Stimulated activated CD4-positive, alpha-beta T cell treated with anti-CD3 and anti-CD28 coated beads, Interleukin-15, amount 100 ng/mL, for 24 hours (primary cell): ENCODE data around the gene PUS10.
"Not testable (repeated sequence)": the region's sequence is repeated elsewhere in the genome, so short reads cannot be mapped to it uniquely, and the experiment has no call there.

Experiments used
- DNase-seq: peaks from one replicate; pipeline ENCODE4 v3.0.0-alpha.2; 2020

Gene PUS10

DNA sequence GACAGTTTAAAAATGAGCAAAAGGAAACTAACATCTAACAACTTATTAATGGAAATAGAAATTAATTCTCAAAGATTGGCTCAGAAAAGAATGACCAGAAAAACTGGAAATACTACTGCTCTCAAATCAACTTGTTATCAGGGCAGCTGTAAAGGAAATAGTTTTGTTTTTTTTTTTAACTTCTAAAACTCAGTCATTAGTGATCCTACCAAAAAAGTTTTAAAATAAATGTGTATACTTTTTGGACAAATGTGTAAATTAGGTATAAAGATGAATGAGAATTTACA is 52.6 kb downstream of the PUS10 start:
- no peak for DNase-seq

DNA sequence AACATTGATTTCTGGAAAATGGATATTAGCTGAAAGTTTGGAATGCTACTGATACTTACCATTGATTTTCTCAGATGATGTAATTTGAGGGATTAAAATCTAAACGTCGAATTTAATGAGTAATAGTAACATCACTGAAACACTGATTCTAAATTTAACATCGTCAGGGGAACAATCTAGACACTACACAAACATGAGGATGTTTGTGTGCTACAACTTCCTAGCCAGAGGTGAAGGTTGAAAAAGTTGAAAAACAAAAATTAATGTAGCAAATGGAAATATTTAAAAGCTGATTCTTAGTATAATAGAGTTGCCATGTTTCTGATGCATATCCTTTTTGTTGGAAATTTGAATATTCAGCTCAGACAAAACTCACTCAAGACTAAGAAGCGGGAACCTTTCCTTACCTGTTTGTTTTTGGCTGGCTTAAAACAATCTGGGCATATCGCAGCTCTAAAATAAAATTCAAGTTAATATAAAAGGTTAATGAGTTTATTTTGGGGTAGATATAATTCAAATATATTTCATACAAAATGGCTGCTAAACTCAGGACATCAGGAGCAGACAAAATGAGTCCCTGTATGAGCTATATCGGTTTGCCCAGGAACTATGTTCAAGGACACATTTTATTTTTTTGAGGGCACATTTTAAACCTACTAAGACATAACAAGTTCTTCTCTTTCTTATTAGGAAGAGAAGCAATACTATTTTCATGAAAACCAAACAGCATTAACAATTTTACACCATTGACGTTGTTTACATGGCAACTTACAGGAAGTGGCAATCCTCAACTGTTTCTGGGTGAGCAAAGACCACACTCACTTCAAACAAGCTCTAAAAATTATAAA is 53.2 kb downstream of the PUS10 start:
- no peak for DNase-seq

DNA sequence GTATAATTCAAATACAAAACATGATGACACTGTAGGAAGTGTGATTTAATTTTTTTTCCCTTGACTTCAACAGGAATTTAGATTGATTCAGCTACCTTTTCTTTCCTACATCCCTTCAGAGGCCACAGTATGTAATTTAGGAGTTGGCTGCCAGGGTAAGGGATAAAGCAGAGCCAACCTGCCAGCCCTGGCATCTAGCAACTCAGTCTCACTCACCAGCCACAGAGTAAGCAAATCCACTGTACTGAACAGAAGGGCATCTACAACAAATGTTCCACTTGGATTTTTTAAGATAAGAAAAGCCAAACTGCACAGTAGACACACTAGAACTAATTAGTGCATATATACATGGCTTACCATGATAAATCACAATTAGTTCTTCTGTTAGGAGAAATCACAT is 54.9 kb downstream of the PUS10 start:
- DNase-seq = no peak

DNA sequence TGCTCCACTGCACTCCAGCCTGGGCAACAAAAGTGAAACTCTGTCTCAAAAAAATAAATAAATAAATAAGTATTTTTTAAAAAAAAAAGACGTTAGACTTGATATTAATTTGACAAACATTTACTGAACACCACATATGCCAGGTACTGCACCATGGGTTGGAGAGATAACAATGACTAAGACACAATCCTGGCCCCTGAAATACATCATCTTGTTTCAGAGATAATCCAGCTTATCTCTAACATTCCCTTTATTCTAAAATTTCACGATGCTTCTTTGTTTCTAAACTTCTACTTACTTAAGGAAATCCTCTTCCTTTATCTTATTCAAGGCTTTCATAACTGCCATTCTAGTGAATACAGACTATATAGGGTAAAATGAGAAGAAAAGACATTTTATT is 55.5 kb downstream of the PUS10 start:
- no peak for DNase-seq

DNA sequence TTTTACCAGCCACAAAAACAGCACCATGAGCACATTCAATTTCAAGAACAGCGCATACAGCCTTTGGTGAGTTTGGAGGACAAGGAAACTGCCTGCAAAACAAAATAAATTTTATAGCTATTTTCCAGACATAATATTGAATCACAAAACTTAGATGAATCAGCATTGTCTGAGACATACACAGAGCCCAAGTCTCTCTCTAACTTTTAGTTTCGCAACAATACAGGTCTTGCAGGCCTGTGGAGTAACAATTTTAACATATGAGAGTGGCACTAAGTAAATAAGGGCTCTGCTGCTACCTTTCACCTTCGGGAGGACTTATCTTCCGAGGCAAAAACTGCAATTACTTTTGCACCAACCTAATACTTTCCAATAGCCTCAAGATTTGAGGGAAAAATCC is 56.6 kb downstream of the PUS10 start:
- DNase-seq = no peak

DNA sequence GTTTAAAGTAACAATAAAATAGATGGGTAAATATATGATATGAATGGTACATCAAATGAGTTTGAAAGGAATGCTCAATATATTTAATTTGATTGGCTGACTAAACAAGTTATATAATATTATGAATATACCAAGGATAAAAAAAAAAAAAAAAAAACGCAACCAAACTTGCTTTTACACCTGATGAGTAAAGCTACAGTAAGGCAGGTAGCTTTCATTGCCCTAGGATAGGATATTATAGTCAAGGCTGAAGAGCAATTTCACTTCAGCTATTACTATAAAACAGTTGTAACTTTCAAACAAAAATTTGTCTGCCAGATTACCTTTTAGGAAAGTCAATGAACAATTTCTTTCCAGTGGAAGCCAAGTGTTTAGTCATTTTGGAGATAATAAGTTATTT is 57.3 kb downstream of the PUS10 start:
- no peak for DNase-seq

DNA sequence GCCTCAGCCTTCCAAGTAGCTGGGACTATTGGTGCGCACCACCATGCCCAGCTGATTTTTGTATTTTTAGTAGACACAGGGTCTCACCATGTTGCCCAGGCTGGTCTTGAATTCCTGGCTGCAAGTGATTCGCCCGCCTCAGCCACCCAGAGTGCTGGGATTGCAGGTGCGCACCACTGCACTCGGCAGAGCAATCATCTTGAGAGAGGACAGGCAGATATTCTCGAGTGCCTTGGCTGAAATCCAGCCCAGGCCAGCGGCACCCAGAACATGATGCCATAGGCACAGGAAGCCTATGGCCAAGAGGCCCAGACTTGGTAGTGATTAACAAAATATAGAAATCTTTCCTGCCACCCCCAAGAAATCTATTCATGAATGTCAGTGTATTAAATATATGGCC is 58.6 kb downstream of the PUS10 start:
- no peak for DNase-seq

DNA sequence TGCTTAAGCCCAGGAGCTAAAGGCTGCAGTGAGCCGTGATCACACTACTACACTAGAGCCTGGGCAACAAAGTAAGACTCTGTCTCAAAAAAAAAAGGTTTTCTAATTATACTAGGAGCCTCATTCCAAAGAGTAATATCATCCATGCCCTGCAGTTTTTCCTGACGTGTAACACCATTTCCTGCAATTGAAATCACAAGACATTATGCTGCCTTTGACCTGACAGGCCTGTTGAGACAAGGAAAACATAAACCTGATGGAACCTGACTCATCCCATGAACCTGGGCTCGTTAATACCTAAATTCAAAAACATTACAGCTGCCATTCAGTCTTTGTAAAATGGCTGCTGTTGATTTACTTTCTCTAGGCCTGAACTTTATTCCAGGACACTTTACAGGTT is 59.3 kb downstream of the PUS10 start:
- DNase-seq = no peak

DNA sequence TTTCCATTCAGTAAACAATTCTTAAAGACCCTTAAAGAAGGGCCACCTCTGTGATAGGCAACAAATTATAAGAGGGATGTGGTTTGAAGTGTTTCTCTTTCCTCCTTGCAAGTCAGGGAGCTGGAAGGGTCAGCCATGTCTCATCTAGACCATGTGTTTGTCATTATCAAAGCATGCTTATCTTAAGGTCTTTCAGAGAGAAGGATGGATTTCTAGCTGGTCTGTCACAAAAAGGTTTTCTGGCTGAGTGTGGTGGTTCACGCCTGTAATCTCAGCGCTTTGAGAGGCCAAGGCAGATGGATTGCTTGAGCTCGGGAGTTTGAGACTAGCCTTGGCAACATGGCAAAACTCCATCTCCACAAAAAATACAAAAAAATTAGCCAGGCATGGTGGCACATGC is 59.7 kb downstream of the PUS10 start:
- no peak for DNase-seq

DNA sequence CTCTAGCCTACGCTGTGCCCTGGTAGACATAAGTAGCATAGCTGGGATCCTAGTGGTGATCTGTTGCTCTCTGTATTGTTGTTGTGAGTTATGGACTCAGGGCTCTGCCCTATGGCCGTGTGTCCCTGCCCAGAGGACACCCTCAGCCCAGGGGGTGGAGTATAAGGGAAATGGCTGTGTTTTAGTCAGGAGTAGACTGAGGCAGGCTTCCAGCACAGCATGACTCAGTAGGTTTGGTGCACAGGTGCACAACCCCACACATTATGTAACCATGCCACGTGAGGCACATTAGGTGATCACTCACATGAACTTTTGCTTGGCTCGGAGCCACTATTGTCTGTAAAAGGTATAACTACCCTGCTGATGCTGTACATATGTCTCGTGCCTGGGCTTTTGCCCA is 60.4 kb downstream of the PUS10 start:
- no peak for DNase-seq

DNA sequence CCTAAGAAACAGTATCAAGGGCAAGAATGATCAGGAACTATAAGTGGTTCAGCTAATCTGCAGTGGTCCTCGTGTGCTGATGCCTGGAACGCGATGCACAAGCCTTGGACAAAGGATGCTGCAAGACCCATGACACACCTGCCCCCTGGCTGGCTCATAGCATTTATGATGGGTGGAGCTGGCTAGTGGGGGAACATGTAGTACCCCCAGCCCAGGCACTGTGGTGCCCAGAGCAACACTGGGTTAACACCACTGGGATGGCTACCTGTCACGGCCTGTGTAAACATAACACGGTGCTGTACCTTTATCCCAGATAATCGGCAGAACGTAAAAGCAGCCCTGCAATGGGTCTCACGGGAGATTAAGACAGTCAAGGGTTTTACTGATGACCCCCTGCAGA is 60.8 kb downstream of the PUS10 start:
- no peak for DNase-seq

DNA sequence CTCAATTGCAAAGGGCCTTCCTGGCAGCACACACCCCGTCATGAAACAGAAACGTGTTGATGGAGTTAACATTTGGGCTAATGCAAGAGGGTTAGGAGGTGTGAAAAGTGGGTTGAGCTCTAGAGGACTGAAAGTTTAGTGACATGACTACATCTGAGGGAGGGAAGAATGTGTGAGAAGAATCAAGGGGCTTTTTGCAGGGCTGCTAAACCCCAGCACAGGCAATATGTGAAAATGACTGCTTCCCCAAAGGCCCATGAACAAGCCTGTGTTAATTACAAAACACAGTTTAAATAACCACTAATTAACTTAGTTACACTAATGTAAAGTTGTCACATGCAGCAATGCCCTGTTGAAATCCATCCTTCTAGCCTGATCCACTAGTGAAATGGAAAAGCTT is 63.9 kb downstream of the PUS10 start:
- no peak for DNase-seq

DNA sequence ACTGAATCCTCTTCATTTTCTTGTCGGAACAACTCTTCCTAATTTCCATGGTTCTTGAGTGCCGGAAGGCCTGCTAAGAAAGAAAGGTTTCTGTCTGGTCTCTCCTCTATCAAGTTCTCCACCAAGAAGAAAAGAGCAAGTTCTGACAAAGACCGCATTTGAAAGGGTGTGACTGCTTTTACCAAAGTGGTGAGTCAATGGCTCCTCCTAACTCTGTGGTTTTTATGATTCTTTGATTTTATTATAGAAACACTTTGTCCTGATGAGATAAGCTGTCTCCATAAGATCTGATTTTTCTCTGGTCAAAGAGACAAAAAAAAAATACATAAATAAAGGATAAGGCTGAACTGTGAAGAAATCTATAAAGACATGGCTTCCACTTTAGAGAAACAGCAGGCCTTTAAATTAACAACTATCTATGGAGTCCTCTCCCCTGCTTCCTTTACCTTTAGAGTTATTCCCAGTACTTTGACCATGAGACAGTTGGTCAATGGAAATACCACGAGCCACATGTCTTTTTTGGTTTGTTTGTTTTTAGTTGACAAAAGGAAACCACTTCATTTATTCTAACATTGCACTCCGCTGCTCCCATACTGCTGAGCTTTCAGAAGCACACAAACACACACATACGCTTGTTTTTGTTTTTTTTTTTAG is 69.0 kb downstream of the PUS10 start:
- DNase-seq = no peak

DNA sequence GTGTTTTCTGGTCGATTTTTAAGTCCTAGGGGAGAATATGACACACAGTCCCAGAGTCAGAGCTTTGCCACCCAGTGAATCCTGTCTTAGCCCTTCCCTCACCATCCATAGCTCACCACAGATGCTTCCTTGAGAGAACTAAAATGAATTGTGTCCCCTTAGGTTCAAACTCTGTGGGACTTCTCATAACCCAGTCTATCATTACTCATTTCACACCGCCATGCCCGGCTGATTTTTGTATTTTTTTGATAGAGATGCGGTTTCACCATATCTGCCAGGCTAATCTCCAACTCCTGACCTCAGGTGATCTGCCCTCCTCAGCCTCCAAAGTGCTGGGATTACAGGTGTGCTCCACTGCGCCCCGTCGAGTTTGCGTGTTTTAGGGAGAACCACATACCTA is 69.9 kb downstream of the PUS10 start:
- DNase-seq = no peak

DNA sequence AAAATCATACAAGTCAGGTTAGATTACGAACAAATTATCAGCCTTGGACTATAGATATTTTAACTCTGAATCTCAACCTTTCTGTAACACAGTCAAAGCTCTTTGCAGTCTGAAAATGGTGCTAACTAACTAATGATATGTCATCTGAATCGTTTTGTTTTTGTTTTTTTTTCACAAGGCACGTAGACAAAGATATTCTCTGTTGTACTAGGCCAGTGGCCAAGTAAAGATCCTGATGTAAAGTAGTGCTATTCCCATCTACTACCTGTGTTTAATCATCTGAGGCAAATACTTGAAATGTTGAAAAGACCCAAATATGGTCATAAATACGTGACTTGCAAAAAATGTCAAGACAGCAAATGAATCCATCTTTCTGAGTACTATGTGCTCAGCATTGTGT is 71.0 kb downstream of the PUS10 start:
- no peak for DNase-seq

DNA sequence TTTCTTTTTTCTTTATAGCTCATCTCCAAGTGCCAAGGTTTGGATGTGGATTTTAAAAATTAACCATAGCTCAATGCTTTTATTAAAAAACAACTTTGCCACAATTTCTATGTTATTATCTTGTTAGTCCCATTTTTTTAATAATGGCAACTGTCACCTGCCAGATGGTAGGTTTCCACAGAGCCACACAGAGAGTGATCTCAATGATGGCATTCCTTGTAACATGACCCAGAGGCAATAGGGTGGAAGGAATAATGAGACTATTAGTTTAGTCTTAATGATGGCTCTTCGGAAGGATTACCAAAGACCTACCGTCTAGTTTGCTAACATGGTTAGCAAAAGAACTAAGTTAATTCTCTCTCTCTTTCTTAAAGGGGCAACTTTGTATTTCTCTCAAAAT is 72.7 kb downstream of the PUS10 start:
- DNase-seq = no peak

DNA sequence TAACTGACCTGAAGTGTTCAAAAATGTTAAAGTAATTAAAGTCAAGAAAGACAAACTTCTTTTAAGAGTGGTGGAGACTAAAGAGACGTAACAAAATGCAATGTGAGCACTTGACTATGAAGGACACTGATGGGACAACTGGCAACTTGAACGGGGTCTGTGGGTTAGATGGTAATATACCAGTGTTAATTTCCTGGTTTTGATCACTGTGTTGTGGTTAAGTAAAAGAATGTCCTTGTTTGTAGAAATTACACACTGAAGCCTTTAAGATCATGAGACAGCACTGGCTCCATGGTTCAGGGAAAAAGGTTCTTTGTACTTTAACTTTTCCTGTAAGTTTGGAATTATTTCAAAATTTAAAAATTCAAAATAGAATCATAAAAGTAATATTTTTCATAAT is 78.4 kb downstream of the PUS10 start:
- no peak for DNase-seq

DNA sequence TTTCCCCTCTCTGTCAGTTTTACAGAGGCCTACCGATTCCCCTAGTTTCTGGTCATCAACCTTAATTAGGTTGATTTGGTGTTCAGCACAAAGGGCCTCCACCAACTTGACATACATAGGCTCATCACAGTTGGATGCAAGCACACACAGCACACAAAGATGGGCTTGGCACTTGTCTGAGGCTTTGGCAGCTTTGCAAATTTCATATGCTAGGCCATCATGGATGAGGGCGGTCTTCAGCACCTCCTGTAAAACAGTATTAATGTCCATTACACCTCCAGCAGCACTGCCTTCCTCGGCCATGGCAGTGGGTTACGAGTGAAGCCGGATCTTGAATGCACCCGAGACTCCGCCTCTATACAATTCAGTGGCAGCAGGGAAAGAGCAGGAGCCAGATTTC is 79.8 kb downstream of the PUS10 start:
- no peak for DNase-seq

DNA sequence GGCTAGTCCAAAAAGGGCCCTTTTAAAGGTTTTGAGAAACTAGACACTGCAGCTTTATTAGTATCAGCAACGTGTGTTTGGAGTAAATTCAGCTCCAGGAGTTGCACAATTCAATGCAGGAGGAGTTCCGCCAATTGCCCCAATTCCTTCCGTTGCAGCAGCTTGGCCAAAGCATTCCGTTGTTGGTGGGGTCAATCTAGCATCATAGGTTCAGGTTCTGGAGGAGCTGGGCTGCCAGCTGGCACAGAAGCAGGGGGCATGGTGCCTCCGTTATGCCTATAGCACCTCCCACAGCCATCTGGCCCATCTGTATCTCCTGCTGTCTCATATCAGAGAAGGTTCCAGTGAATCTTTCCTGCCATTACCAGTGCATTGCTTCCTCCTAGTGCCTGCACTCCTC is 81.3 kb downstream of the PUS10 start:
- no peak for DNase-seq

DNA sequence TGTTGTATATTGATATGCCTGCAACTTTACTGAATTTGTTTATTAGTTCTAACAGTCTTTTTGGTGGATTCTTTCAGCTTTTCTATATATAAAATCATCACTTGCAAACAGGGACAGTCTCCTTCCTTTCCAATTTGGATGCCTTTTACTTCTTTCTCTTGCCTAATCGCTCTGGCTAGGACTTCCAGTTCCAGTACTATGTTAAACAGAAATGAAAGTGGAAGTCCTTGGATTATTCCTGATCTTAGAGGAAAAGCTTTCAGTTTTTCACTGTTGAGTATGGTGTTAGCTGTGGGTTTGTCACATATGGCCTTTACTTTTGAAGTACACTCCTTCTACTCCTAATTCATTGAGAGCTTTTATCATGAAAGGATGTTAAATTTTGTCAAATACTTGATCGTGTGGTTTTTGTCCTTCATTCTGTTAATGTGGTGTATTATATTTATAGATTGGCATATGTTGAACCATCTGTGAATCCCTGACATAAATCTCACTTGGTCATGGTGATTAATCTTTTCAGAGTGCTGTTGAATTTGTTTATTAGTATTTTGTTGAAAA is 83.8 kb downstream of the PUS10 start:
- DNase-seq = no peak

DNA sequence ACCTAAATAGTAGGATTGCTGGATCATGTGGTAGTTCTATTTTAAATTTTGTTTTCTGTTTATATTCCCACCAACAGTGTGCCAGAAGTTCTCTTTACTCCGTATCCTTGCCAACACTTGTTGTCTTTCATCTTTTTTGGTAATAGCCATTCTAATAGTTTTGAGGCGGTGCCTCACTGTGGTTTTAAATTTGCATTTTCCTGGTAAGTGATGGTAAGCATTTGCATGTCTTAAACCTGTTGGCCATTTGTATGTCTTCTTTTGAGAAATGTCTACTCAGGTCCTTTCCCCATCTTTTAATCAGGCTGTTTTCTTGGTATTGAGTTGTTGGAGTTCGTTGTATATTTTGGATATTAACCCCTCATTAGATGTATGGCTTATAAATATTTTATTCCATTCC is 85.1 kb downstream of the PUS10 start:
- no peak for DNase-seq

DNA sequence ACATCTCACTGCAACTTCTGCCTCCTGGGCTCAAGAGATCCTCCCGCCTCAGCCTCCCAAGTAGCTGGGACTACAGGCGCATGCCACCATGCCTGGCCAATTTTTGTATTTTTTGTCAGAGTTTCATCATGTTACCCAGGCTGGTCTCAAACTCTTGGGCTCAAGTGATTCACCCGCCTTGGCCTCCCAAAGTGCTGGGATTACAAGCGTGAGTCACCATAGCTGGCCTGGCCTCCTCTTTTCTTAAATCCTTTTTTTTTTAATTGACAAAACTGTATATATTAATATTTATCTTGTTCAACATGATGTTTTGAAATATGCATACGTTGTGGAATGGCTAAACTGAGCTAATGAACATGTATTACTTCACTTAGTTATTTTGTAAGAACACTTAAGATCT is 86.0 kb downstream of the PUS10 start:
- not testable (repeated sequence) for DNase-seq

DNA sequence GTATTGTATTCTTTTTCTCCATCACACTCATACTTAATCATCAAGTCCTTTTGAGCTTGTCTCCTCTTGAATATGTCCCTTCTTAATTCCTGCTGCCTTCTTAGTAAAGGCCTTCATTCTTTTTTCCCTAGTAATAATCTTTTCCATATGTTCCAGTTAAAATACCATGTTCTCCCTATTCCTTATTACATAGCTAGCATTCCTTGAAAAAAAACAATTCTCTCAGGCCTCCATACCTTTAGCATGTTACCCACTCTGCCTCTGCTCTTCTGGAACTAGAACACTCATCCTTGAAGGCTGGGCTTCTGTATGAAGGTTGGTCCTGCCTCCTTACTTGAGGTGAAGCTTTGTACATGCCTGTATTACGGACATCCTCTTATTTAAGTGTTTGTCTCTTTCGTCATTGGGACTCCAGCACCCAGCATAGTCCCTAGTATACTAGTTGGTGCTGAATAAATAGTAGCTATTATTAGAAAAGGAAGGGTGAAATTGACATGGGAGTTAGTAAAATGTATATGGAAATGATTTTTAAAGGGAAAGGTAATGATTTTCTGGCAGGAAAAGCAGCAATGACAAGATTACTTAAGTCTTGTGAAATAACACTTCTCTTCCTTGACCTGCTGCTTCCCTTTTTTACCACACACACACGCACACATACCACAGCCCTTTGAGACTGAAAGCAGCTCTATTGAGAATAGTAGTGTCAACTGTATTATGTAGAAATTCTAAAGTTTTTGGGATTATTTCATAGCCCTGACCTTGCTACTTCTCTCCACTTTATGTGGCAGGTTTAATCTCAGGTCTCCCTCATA is 91.1 kb downstream of the PUS10 start:
- DNase-seq = no peak
